Inferior parietal cortex (tissue), 1 donor: ENCODE measurements around the gene ABCA13.
A peak's percentile ranks its signal among the peaks of the same experiment; 100 is the strongest.
"Not testable (repeated sequence)": the region's sequence is repeated elsewhere in the genome, so short reads cannot be mapped to it uniquely, and the experiment has no call there.

Experiments used
- DNase-seq: peaks from one replicate; pipeline ENCODE4 v3.0.0-alpha.2; 2016; ENCODE audit errors: extremely low spot score

ABCA13 gene

DNA sequence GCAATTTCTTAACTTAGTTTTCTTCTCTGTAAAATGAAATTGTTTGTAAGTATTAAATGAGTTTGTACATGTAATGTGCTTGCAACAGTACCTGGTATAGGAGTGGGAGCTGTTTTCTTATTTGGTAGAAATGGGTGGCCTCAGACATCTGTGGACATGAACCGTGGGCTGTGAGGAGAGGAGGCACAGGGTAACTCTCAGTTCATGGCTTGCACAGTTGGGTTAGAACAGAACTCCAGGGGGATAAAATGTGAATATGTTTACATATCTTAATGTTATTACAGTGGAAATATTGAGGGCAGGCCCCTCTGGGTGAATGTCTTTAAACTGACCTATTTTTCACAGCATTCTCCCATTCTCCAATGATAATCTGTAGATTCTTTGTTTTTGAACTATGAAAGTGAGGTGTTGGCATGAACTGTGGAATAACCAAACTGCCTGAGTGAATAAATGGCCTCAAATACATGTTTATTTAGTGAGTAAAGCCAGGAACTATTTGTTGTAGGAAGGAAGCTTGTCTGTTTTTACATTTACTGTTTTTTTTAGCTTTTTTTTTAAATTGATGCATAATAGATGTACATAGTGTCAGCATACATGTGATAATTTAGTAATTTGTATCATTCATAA is 2.6 kb downstream of the ABCA13 start:
- no peak for DNase-seq

DNA sequence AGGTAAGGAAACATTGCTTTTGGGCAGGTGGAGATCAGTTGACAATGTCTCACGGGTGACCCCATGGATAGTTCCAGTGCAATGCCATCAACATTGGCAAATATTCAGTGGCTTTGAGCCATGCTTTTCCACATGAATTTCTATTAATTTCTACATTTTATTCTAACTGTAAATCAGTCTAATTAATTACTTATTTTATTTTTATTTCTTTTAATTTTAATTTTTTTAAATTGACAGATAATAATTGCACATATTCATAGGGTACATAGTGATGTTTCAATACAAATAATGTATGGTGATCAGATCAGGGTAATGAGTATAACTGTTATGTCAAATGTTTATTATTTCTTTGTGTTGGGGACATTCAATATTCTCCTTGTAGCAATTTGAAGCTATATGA is 3.8 kb downstream of the ABCA13 start:
- DNase-seq, result no peak

DNA sequence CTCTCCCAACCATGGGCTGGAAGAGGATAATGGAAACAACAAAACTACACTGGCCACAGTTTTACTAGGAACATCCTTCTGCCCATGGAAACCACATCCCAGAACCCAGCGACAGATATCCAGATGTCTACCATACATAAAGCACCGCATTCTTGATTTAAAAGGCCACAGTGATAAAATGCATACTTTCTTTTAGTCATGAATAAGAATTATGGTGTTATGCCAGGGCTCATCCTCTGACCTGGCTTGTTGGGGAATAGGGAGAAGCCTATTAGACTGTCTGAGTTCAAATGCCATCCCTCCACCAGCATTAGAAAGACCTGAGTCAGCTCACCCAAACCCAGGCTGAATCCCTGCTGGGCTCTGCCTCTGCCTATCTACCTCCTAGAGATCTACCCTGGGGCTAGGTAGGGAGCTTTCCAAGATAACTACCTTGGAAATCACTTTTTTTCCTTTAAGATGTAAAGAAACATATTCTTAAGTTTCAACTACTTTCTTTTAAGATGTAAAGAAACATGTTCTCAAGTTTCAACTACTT is 5.2 kb downstream of the ABCA13 start:
- no peak for DNase-seq

DNA sequence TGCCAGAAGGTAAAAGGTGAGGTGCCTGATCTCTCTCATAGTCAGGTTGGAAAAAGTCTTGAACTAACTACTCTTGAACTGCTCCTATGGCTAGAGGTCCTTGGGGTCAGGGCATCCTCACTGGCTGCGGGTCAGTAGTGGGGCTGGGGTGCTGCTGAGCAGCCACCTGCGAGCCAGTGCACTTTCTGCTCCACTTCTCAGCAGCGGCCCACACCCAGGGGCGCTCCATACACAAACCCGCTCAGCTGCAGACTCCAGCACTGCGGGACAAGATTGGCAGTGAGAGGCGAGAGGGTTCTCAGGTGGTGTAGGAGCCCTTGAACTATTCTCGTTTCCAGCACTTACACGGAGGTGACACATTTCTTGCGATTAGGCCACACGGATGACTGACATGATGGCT is 6.0 kb downstream of the ABCA13 start:
- DNase-seq, result no peak

DNA sequence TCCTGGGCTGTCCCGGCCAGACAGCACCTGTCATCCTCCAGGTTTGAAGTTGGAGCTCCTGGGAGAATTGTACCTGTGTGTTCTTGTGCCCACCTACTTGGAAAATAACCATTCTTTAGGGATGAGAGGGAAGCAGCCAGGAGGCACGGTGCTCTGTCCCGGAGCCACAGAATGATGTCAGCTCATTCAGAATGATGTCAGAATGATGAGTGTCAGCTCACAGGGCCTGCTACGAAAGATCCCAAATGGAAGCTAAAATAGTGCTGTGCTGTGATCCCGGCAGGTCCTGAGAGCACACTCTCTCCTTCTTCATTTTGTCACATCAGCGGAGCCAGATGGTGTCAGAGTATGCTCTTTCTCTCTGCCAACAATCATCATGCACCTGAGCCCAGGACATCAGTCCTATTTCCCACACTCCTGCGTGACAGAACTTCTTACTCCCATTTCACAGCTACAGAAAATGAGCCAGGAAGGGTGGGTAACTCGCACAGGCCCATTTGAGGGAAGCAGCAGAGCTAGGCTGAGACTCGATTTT is 8.3 kb downstream of the ABCA13 start:
- DNase-seq, result no peak

DNA sequence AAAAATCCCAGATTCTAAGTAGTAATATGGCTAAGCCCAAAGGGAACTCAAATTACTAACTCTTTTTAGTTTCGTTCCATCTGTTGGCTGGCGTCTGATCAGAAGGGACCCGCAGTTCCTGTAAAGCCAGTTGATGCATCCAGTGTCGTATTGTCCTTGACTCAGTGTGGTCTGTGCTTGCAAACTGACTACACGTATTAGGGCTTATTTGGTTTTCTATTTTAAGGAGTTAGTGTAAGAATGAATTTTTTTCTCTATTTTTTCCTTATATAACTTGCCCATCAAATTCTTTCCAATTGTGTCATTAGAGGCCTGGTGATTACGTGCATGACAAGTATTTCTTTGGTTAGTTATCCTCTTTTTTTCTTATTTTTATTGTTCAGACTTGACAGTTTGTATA is 9.7 kb downstream of the ABCA13 start:
- DNase-seq, result no peak

DNA sequence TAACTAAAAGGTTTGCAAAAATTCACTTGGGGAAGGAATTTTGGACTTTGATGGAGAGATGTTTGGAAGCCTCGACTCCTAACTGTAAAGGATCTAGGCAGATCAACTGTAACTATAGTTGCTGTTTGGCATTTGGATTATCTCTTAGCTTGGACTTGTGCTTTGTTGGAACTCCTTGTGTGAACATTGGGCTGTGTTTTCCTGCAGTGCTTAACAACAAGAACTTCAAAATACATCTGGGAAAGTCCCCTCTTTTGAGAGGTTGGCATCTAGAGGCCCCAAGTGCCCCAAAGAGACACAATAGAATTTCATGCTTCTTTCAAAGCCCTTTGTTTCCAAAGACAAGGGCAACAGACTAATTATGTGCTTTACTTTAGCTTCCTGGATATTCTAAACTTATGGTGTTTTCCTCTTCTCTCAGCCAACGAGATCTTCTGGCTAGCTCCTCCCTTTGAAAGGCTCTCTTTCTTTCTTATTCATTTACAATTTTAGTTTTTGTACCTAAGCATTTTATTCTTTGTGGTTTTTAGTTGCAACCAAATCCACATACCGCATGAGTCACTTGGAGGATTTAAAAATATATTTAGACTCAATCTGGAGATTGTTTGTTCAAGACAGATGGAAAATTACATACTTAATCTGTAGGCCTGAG is 11.6 kb downstream of the ABCA13 start:
- peak; percentile 42 for DNase-seq

DNA sequence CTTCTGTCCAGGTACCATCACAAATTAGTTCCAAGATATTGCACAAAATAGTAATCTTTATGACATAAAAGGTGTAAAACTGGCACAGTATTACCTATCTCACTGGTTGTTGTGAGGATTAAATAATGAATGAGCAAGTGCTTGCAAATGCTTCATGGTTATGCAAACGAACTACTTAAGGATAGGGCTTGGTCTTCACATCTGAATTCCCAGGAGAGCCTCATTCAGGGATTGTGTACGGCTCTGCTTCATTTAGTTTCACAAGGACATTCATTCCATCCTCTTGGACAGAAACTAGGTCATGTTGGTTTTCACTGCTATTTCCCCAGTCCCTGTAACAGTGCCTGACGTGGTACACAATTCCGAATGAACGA is 12.1 kb downstream of the ABCA13 start:
- no peak for DNase-seq

DNA sequence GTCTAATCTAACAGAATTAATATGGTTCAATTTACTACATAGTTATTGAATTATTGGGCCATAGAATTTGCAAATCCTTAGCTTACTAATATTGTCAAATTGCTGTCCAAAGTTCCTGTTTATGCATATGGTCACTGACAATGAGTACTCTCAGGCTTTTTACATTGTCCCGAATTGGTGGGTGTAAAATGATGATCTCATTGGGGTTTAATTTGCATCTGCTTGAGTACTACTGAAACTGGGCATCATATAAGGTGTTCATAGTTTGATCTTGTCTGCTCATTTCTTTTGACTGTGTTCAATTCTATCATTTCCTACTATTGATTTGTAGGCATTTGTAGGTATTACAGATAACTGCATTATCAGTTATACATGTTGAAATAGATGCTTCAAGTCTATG is 12.7 kb downstream of the ABCA13 start:
- no peak for DNase-seq

GRCh38 chr7:48188776-48189520 is 17.7 kb downstream of the ABCA13 start:
- DNase-seq, result no peak

DNA sequence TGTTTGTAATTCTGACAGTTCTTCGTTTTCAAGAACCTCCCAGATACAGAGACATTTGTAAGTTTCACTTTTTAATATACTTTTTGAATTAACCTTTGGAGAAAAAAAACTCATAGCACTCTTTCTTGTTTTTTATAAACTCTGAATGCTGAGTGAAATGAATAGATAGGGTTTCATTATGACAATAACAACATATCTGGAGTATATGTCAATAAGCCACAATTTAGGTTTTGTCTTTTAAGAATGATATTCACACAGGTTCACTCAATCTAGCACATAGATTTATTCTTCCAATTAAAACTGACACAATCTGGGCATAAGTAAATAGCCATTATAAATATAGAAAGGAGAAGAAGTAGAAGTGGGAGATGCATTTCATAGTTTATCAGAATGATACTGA is 21.7 kb downstream of the ABCA13 start:
- DNase-seq, result no peak

DNA sequence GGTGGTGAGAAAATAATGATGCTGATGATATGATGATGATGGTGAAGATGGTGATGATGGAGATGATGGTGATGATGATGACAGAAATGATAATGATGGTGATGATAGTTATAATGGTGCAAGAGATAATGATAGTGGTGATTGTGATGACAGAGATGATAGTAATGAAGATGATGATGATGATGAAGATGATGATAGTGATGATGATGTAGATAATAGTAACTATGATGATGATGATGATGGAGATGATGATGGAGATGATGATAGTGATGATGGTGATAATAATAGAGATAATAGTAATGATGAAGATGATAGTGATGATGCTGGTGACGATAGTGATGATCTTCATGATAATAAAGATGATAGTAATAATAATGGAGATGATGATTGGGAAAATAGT is 22.2 kb downstream of the ABCA13 start:
- no peak for DNase-seq

DNA sequence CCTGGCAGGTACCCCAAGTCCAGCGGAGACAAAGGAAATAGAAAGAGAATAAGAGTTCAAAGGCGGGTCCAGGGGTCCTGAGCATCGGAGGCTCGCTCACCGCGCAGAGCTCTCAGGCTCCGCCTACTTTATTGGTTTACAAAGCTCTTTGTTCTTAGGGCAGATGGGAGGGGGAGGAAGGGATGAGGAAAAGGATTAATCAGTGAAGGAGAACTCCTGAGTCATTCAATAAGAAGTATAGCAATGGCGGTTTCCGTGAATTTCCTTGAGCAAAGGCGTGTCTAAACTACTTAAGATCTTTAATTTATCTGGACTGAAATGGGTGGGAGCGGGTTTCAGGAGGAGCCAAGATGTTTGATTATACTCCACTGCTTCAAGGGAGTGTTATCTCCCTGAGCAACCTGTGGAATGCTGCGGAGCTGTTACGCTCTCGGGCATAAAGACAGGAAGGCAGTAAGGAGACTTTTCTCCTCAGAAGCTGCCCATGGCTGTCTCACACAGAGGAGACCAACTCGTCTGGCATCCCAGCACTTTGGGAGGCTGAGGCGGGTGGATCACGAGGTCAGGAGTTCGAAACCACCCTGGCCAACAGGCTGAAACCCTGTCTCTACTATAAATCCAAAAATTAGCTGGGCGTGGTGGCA is 29.8 kb downstream of the ABCA13 start:
- not testable (repeated sequence) for DNase-seq

- not testable (repeated sequence) for DNase-seq
These were observed 31.7 kb downstream of the ABCA13 start for GRCh38 chr7:48202916-48203315.

- DNase-seq, result no peak
These were observed 36.0 kb downstream of the ABCA13 start for GRCh38 chr7:48207155-48207675.

- DNase-seq, result no peak
These were observed 37.8 kb downstream of the ABCA13 start for GRCh38 chr7:48209004-48209600.

DNA sequence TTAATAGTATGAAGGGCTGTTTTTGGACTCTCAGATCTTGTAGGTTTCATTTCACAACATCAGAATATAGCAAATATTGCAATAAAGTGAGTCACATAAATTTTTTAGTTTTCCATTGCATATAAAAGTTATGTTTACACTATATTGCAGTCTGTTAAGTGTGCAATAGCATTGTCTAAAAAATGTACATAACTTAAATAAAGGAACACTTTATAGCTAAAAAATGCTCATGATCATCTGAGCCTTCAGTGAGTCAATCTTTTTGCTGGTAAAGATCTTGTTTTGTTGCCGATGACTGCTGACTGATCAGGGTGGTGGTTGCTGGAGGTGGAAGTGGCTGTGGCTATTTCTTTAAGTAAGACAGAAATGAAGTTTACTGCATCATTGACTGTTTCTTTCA is 42.0 kb downstream of the ABCA13 start:
- DNase-seq, result no peak

DNA sequence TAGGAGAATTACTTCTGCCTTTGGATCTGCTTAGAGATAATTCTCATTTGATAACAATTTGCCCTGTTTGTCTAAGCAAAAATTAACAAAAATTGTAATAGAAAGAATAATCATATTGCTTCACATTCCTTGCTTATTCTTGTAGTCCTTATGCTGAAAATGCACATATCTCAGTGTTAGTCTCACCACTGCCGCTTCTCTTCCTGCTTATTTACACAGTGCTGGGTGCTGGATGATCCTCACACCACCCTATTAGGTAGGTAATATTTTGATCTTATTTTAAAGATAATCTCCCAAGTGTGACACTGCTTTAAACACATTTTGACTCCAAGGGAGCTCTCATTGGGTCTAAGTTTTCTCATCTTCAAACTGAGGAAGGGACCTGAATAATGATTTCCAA is 46.0 kb downstream of the ABCA13 start:
- DNase-seq, result no peak

GRCh38 chr7:48217753-48218152 is 46.5 kb downstream of the ABCA13 start:
- DNase-seq, result no peak

DNA sequence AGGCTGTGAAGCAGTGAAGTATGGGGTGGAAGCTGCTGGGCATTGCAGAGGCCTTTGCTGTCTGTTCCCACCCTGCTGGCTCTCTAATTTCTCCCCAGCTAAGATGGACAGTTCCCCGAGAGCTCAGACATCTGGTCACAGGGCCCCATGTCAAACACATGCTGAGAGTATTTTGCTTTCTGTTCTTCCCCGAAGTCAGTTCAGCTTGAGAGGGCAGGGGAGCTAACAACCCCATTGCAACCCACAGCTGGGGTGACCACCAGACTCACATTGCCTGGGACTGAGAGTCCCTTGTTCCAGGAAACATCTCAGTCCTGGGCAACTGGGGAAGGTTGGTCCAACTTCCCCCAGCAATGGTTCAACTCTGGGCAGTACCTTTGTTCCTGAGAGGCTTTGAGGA is 52.8 kb downstream of the ABCA13 start:
- DNase-seq, result no peak

DNA sequence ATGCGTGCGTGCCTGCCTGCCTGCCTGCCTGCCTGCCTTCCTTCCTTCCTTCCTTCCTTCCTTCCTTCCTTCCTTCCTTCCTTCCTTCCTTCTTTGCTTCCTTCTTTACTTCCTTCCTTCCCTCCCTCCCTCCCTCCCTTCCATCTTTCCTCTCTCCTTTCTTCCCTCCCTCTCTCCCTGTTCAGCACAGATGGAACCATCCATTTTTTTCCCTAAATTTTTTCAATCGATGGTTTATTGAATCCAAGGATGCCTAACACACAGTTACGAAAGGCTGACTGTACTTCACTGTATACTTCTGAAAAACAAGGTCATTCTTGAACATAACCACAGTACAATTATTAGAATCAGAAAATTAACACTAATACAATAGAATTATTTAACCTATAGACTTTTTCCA is 53.8 kb downstream of the ABCA13 start:
- DNase-seq, result no peak

- DNase-seq, result no peak
These were observed 66.1 kb downstream of the ABCA13 start for GRCh38 chr7:48237354-48237753.
